Neural cell (in vitro differentiated cells): ENCODE data around the gene EML5. TPM values are rescaled to one million over a fixed set of nuclear protein-coding genes. Genes with fewer than 3 reads are reported as not detected.

ENCODE experiments used
- H2AFZ ChIP-seq: fragments of 200-600, 300-800 bp; sonication (generic), shearing (Covaris generic); 2 replicates; pipeline ENCODE4 v1.6.0; 2014; ENCODE audit warnings: low read depth, mild to moderate bottlenecking, antibody characterized with exemption, low read length, moderate library complexity
- H3F3A ChIP-seq: fragments of 200-600 bp; shearing (Covaris generic); 2 replicates; pipeline ENCODE4 v1.6.1; 2016; ENCODE audit warnings: mild to moderate bottlenecking, moderate library complexity, mixed read lengths, antibody characterized with exemption, low read length; ENCODE audit not compliant: insufficient read depth, poor library complexity, severe bottlenecking
- H3K27ac ChIP-seq: fragments of 200-600, 300-800 bp; sonication (generic), shearing (Covaris generic); 2 replicates; pipeline ENCODE4 v1.5.1; 2014; ENCODE audit warnings: mild to moderate bottlenecking, low read length, moderate library complexity
- H3K27me3 ChIP-seq: fragments of 300-800, 200-600 bp; sonication (generic), shearing (Covaris generic); 2 replicates; pipeline ENCODE4 v1.6.0; 2014; ENCODE audit warnings: mild to moderate bottlenecking, low read depth, low read length, moderate library complexity; ENCODE audit not compliant: insufficient read depth
- H3K36me3 ChIP-seq: fragments of 300-800, 200-600 bp; sonication (generic), shearing (Covaris generic); 2 replicates; pipeline ENCODE4 v1.5.1; 2014; ENCODE audit warnings: mild to moderate bottlenecking, antibody characterized with exemption, low read length, moderate library complexity; ENCODE audit not compliant: insufficient read depth
- H3K4me2 ChIP-seq: fragments of 300-800, 200-600 bp; sonication (generic), shearing (Covaris generic); 2 replicates; pipeline ENCODE4 v1.6.0; 2014; ENCODE audit warnings: mild to moderate bottlenecking, low read length
- H3K4me3 ChIP-seq: fragments of 300-800, 200-600 bp; sonication (generic), shearing (Covaris generic); 2 replicates; pipeline ENCODE4 v1.5.1; 2014; ENCODE audit warnings: mild to moderate bottlenecking, low read length, moderate library complexity
- H3K79me2 ChIP-seq: fragments of 200-600 bp; shearing (Covaris generic); replicated peaks from 2 replicates; pipeline ENCODE4 v1.6.0; 2014; ENCODE audit warnings: mild to moderate bottlenecking, low read length, moderate library complexity; ENCODE audit not compliant: insufficient read depth
- H3K9ac ChIP-seq: fragments of 300-800, 200-600 bp; sonication (generic), shearing (Covaris generic); 2 replicates; pipeline ENCODE4 v1.6.1; 2016; ENCODE audit warnings: mild to moderate bottlenecking, low read length, mixed read lengths
- H3K9me2 ChIP-seq: fragments of 200-600 bp; shearing (Covaris generic); 2 replicates; pipeline ENCODE4 v1.6.1; 2016; ENCODE audit warnings: mild to moderate bottlenecking, low read length, mixed read lengths; ENCODE audit not compliant: insufficient read depth
- H3K9me3 ChIP-seq: fragments of 200-600, 300-800 bp; sonication (generic), shearing (Covaris generic); 2 replicates; pipeline ENCODE4 v1.6.1; 2016; ENCODE audit warnings: mild to moderate bottlenecking, mixed run types, low read length, moderate library complexity, mixed read lengths
- H4K20me1 ChIP-seq: fragments of 200-600 bp; shearing (Covaris generic); 2 replicates; pipeline ENCODE4 v1.6.1; 2016; ENCODE audit warnings: mild to moderate bottlenecking, mixed run types; ENCODE audit not compliant: insufficient read depth
- CTCF ChIP-seq: fragments of 450-650 bp; IDR thresholded peaks from 2 replicates; pipeline ENCODE4 v1.5.1; 2014; ENCODE audit warnings: antibody characterized with exemption, mild to moderate bottlenecking, moderate library complexity; ENCODE audit not compliant: poor library complexity, severe bottlenecking
- EP300 ChIP-seq: fragments of 450-650 bp; conservative IDR thresholded peaks from 2 replicates; pipeline ENCODE4 v1.6.1; 2014; ENCODE audit warnings: antibody characterized with exemption, mild to moderate bottlenecking, moderate library complexity; ENCODE audit not compliant: poor library complexity, severe bottlenecking
- EZH2 ChIP-seq: fragments of 200-600, 300-800 bp; shearing (Covaris generic), sonication (generic); IDR thresholded peaks from 2 replicates; pipeline ENCODE4 v1.6.1; 2014; ENCODE audit warnings: antibody characterized with exemption, low read length, borderline replicate concordance, mild to moderate bottlenecking; ENCODE audit not compliant: insufficient read depth, poor library complexity, severe bottlenecking
- MXI1 ChIP-seq: fragments of 450-650 bp; conservative IDR thresholded peaks from 2 replicates; pipeline ENCODE4 v1.6.1; 2014; ENCODE audit warnings: antibody characterized with exemption, mild to moderate bottlenecking; ENCODE audit not compliant: poor library complexity, severe bottlenecking
- POLR2AphosphoS5 ChIP-seq: IDR thresholded peaks from 2 replicates; pipeline ENCODE4 v1.6.1; 2012
- RAD21 ChIP-seq: fragments of 450-650 bp; conservative IDR thresholded peaks from 2 replicates; pipeline ENCODE4 v1.6.1; 2014; ENCODE audit warnings: antibody characterized with exemption, mild to moderate bottlenecking, moderate library complexity
- REST ChIP-seq: IDR thresholded peaks from 2 replicates; pipeline ENCODE4 v1.6.1; 2012; ENCODE audit warnings: borderline replicate concordance
- SMC3 ChIP-seq: fragments of 450-650 bp; conservative IDR thresholded peaks from 2 replicates; pipeline ENCODE4 v1.6.1; 2014; ENCODE audit warnings: antibody characterized with exemption, mild to moderate bottlenecking, moderate library complexity; ENCODE audit not compliant: poor library complexity
- TAF1 ChIP-seq: IDR thresholded peaks from 2 replicates; pipeline ENCODE4 v1.6.1; 2012; ENCODE audit warnings: low read depth
- polyA plus RNA-seq: library from polyadenylated mRNA; depleted of rRNA; stranded (reverse); fragments of >200 nt; gene quantifications from 2 replicates; pipeline ENCODE4 v1.2.3, GENCODE V29; 2014

The EML5 gene
- polyA plus RNA-seq, 1 donor from 2014 or later: 27.5 TPM

- H3K4me2 ChIP-seq: no peak overlapping the region
- no peak overlapping the region for H3K27ac ChIP-seq
- H3K36me3 ChIP-seq: peaks cover 14% of the 10 kb centered on the region
- no peaks in the 10 kb centered on the region for H3K9me3 ChIP-seq
- H3K9me2 ChIP-seq: no peaks in the 10 kb centered on the region
- no peaks in the 10 kb centered on the region for H3K27me3 ChIP-seq
- H2AFZ ChIP-seq: no peak overlapping the region
- H4K20me1 ChIP-seq: no peaks in the 10 kb centered on the region
- H3F3A ChIP-seq: no peaks in the 10 kb centered on the region
- TF ChIP-seq MXI1 (no peak), RAD21 (no peak), SMC3 (no peak), POLR2AphosphoS5 (no peak), CTCF (no peak)
- H3K9ac ChIP-seq: no peak overlapping the region
- H3K4me3 ChIP-seq: no peak overlapping the region
- H3K79me2 ChIP-seq: no peaks in the 10 kb centered on the region
These were observed 220.6 kb downstream of the EML5 start for GRCh38 chr14:88572117-88572516.

GRCh38 chr14:88568196-88568595 lies 224.6 kb downstream of the EML5 start:
- Histone ChIP-seq H3K27me3 (no peaks in the 10 kb centered on the region), H3K9me3 (no peaks in the 10 kb centered on the region), H3K4me3 (no peak overlapping the region), H3K27ac (no peak overlapping the region), H3K79me2 (peaks cover 27% of the 10 kb centered on the region), H3K9ac (no peak overlapping the region), H4K20me1 (peaks cover 8% of the 10 kb centered on the region), H3K36me3 (peaks cover 10% of the 10 kb centered on the region), H3K9me2 (no peaks in the 10 kb centered on the region), H3F3A (no peaks in the 10 kb centered on the region), H2AFZ (no peak overlapping the region), H3K4me2 (no peak overlapping the region)
- TF ChIP-seq RAD21: no peak

- peaks cover 27% of the 10 kb centered on the region for H3K79me2 ChIP-seq
- H3F3A ChIP-seq: no peaks in the 10 kb centered on the region
- no peak overlapping the region for H3K27ac ChIP-seq
- H3K4me3 ChIP-seq: no peak overlapping the region
- no peak overlapping the region for H3K4me2 ChIP-seq
- peaks cover 8% of the 10 kb centered on the region for H4K20me1 ChIP-seq
- H3K9ac ChIP-seq: no peak overlapping the region
- H2AFZ ChIP-seq: no peak overlapping the region
- no peaks in the 10 kb centered on the region for H3K9me3 ChIP-seq
- TF ChIP-seq TAF1 (no peak), EP300 (no peak)
- H3K27me3 ChIP-seq: no peaks in the 10 kb centered on the region
- H3K36me3 ChIP-seq: peaks cover 7% of the 10 kb centered on the region
- H3K9me2 ChIP-seq: no peaks in the 10 kb centered on the region
These were observed 227.3 kb downstream of the EML5 start for GRCh38 chr14:88565427-88565826.

- Histone ChIP-seq H3F3A (no peaks in the 10 kb centered on the region), H4K20me1 (peaks cover 8% of the 10 kb centered on the region), H2AFZ (no peak overlapping the region)
These were observed 228.9 kb downstream of the EML5 start for GRCh38 chr14:88563845-88564244.

More at GRCh38 chr14:88563845-88564244, 228.9 kb downstream of the EML5 start:
- no peaks in the 10 kb centered on the region for H3K36me3 ChIP-seq
- no peak for TF ChIP-seq EZH2
- TF ChIP-seq RAD21: no peak
- TF ChIP-seq CTCF: no peak
- no peak for TF ChIP-seq EP300
- TF ChIP-seq POLR2AphosphoS5: no peak
- no peak for TF ChIP-seq MXI1
- TF ChIP-seq REST: no peak
- TF ChIP-seq TAF1: no peak
- TF ChIP-seq SMC3: no peak
- H3K79me2 ChIP-seq: peaks cover 27% of the 10 kb centered on the region
- H3K9me2 ChIP-seq: no peaks in the 10 kb centered on the region
- no peaks in the 10 kb centered on the region for H3K9me3 ChIP-seq
- peak overlapping the region; percentile 91 for H3K4me3 ChIP-seq
- no peaks in the 10 kb centered on the region for H3K27me3 ChIP-seq
- H3K27ac ChIP-seq: no peak overlapping the region
- peak overlapping the region; percentile 67 for H3K4me2 ChIP-seq
- peak overlapping the region; percentile 90 for H3K9ac ChIP-seq
